Heart right ventricle (tissue), 16 donors: Measurements from ENCODE around the gene NDP. TPM values are rescaled to one million over a fixed set of nuclear protein-coding genes. Genes with fewer than 3 reads are reported as not detected.

ENCODE experiments used
- ATAC-seq, 8 donors: fragments of 200-7000 bp; cut with Tn5 transposase; one replicate each; pipeline ENCODE4 v1.9.1; 2020; ENCODE audit warnings: mild to moderate bottlenecking in 8 of 8, moderate library complexity in 8 of 8, moderate number of reproducible peaks in 1 of 8
- DNase-seq, 2 donors: peaks; one replicate each; pipeline ENCODE4 v3.0.0-alpha.2; 2020
- H3K27ac ChIP-seq, 10 donors: fragments of 200-600 bp; sonication (generic) in 2 of 10; one replicate each; pipeline versions ENCODE4 v1.5.0 to v1.8.0; 2020 to 2022; ENCODE audit warnings: mild to moderate bottlenecking in 3 of 10
- H3K27me3 ChIP-seq, 7 donors: fragments of 200-600 bp; one replicate each; pipeline ENCODE4 v1.8.0; 2021 to 2022; ENCODE audit warnings: mild to moderate bottlenecking in 2 of 7
- H3K36me3 ChIP-seq, 9 donors: fragments of 200-600 bp; sonication (generic) in 1 of 9; one replicate each; pipeline versions ENCODE4 v1.5.0 to v1.8.0; 2020 to 2022; ENCODE audit warnings: mild to moderate bottlenecking in 2 of 9
- H3K4me1 ChIP-seq, 9 donors: fragments of 200-600 bp; sonication (generic) in 1 of 9; one replicate each; pipeline versions ENCODE4 v1.5.0 to v1.8.0; 2020 to 2022; ENCODE audit warnings: mild to moderate bottlenecking in 4 of 9
- H3K4me3 ChIP-seq, 10 donors: fragments of 200-600 bp; sonication (generic) in 2 of 10; one replicate each; pipeline versions ENCODE4 v1.5.0 to v1.8.0; 2020 to 2022; ENCODE audit warnings: mild to moderate bottlenecking in 7 of 10, moderate library complexity in 2 of 10
- H3K9me3 ChIP-seq, 11 donors: fragments of 200-600 bp in 10 of 11; sonication (generic) in 2 of 11; one replicate each; pipeline versions ENCODE4 v1.5.0 to v1.8.0; 2013 to 2022; ENCODE audit warnings: mild to moderate bottlenecking in 2 of 11, control low read depth in 1 of 11, moderate library complexity in 1 of 11
- WGBS, 2 donors: extraction: QIAGEN DNeasy Blood & Tissue Kit; methylation state at CpG; one replicate each; pipeline ENCODE4 v1.1.7; 2013; ENCODE audit warnings: inconsistent platforms in 1 of 2; 5-methylcytosine and 5-hydroxymethylcytosine counted together
- intact Hi-C, 10 donors: fragments of 100-400 bp; cut with DNase I; formaldehyde crosslinking; loops; one replicate each; pipeline versions ENCODE4 v1.11.1 to v1.14.2; 2022
- polyA plus RNA-seq, 2 donors: library from polyadenylated mRNA; stranded (reverse); fragments of 200-250 nt; gene quantifications; one replicate each; pipeline ENCODE4 v1.2.3, GENCODE V29; 2013
- total RNA-seq, 10 donors: library from RNA; stranded (reverse); fragmentation: NEBNext Ultra II Directional in 3 of 10; extraction: Animal tissue kit (Norgen Biotek cat#: 25700) in 3 of 10; gene quantifications; one replicate each; pipeline versions ENCODE4 v1.2.1 to v1.2.4, GENCODE V29; 2021 to 2023
- TF ChIP-seq, protein P1 (sequence below), 9 donors: fragments of 200-600 bp; sonication (generic) in 2 of 9; IDR thresholded peaks; one replicate each; pipeline versions ENCODE4 v1.5.0 to v1.8.0; 2021 to 2022; ENCODE audit warnings: antibody characterized with exemption in 9 of 9, mild to moderate bottlenecking in 5 of 9, moderate library complexity in 1 of 9
- donor health status: Arrhythmogenic right ventricular cardiomyopathy.
- donor health status: ischemic (EF 13 %, LVEDD 7.1; RV severe dilation, severe dysfunction).
- donor health status: healthy with polysubstance abuse.
- donor health status: DM: no; HTN: yes; CAD: no.
- donor health status: DM: no; HTN: no; CAD: no.
- donor health status: ischemic (EF 25% LVEDD 6.9; RV normal size, moderate dysfunction).
- donor health status: ischemic (EF 25% LVEDD 5.7; RV mildly dilated, moderate dysfunction).
- donor health status: healthy.
- donor health status: DM: yes; HTN: yes; CAD: no.
- donor health status: Ischemic cardiomyopathy.
- donor health status: ischemic (EF 35%, LVEDD 5.7; RV mildly dilated, moderate dysfunction).
- donor health status: nonischemic (EF 11% LVEDD 7.7; RV severe dilation, severe dysfunction).
- donor health status: DM: yes; HTN: yes; CAD: no.
- donor health status: PGD.
- donor health status: ischemic (EF 29% LVEDD 5.4; RV normal size, mild dysfunction).
- donor health status: nonischemic (EF 23%, LVEDD 6.1; RV moderate dilation, normal function).

NDP gene
- total and polyA plus RNA-seq, 12 donors: 0.03 to 0.83 (median 0.19) TPM; not detected in 5

DNA sequence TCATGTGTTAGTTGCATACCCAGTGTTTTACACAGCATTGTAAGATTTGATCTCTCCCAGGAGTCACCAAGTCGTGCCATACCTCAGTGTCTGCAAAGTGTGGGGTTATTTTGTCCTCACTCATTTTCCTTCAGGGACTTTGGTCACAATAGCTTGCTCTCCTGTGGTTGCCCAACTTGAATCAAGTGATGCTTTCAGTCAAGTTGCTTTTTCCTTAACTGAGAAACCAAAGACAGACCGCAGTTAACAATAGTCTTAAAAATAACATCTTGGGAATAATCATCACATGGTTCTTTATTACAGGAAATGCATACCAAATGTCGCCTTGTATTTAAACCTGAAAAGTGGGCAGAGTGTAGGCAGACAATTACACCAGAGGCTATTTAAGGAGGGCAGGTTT, 44.5 kb upstream of the NDP start:
- WGBS, 2 donors: 71 to 75% methylated on average over 3 of the region's 3 CpGs
- ATAC-seq (no peak), DNase-seq (no peak)
- TF ChIP-seq, protein P1, sequence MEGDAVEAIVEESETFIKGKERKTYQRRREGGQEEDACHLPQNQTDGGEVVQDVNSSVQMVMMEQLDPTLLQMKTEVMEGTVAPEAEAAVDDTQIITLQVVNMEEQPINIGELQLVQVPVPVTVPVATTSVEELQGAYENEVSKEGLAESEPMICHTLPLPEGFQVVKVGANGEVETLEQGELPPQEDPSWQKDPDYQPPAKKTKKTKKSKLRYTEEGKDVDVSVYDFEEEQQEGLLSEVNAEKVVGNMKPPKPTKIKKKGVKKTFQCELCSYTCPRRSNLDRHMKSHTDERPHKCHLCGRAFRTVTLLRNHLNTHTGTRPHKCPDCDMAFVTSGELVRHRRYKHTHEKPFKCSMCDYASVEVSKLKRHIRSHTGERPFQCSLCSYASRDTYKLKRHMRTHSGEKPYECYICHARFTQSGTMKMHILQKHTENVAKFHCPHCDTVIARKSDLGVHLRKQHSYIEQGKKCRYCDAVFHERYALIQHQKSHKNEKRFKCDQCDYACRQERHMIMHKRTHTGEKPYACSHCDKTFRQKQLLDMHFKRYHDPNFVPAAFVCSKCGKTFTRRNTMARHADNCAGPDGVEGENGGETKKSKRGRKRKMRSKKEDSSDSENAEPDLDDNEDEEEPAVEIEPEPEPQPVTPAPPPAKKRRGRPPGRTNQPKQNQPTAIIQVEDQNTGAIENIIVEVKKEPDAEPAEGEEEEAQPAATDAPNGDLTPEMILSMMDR (IDR thresholded peaks at IDR 0.05): no peak
- Histone ChIP-seq H3K9me3 (no peaks in the 10 kb centered on the region), H3K27ac (no peak overlapping the region), H3K4me1 (peaks cover 0 to 4% (median 0%) of the 10 kb centered on the region in 9 donors), H3K36me3 (no peaks in the 10 kb centered on the region), H3K4me3 (no peak overlapping the region), H3K27me3 (peaks cover 0 to 36% (median 0%) of the 10 kb centered on the region in 7 donors)
- intact Hi-C loops: no loop called here

DNA sequence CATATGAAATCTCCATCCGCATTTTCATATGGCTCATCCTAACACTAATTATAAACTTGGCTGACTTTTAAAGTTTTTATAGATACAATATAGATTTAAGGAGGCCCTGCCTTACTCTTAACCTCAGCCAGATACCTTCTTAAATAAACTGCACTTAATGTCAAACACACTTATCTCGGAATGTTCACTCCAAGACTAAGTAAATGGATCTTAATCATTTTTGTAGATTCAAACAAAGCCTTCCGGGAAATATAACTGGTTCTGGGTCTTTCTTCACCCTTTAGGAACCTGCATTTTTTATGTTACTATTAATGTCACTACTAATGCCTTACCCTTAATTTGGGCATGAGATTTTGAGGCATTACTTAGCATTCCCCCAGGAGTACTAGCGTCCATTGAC, 43.7 kb upstream of the NDP start:
- TF ChIP-seq, protein P1 (IDR thresholded peaks at IDR 0.05): no peak
- Histone ChIP-seq H3K4me3 (no peak overlapping the region), H3K36me3 (no peaks in the 10 kb centered on the region), H3K9me3 (no peaks in the 10 kb centered on the region), H3K27ac (no peak overlapping the region), H3K27me3 (peaks cover 0 to 36% (median 0%) of the 10 kb centered on the region in 7 donors), H3K4me1 (peaks cover 0 to 12% (median 0%) of the 10 kb centered on the region in 9 donors)
- 82 to 92% methylated on average over 4 of the region's 4 CpGs for WGBS, 2 donors
- no peak for DNase-seq
- no peak for ATAC-seq
- intact Hi-C loops: no loop called here

DNA sequence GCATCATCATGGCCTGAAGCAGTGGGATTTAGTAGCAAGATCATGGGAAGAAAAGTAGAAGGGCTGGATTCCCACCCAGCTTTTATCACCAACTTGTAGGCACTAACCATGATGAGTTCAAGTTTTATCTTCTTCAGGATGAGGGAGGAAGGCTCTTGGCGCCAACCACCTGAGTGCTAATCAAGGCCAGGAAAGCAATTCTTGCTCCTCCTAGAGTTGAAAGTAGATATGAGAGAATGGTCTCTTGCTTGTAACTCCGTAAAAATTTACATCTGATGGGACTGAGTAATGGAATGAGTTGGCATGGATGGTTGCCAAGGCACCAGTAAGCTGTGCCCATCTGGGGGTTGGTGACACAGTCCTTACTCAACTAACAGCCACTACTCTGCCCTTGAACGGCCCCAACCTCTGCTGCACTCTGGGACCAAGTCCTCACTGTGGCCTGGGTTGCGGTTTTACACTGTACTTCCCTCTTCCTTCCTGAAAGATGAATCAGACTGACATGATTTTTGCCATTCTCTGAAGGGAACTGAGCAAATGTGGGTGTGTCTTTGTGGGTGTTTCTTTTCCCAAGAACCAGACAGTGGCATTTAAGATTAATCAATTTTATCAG, 39.4 kb upstream of the NDP start:
- TF ChIP-seq, protein P1 (IDR thresholded peaks at IDR 0.05): no peak
- WGBS, 2 donors: 61 to 63% methylated on average over 4 of the region's 4 CpGs
- peaks cover 0 to 13% (median 0%) of the 10 kb centered on the region in 9 donors for H3K4me1 ChIP-seq
- no peak overlapping the region for H3K4me3 ChIP-seq
- H3K27me3 ChIP-seq: peaks cover 0 to 45% (median 0%) of the 10 kb centered on the region in 7 donors
- no peaks in the 10 kb centered on the region for H3K9me3 ChIP-seq
- ATAC-seq (peak in 4 of 8 donors; percentile 19 to 79 (median 53)), DNase-seq (peak in 1 of 2 donors; percentile 9)
- H3K27ac ChIP-seq: peak overlapping the region in 1 of 10 donors; percentile 26
- H3K36me3 ChIP-seq: no peaks in the 10 kb centered on the region
- intact Hi-C loops: no loop called here

DNA sequence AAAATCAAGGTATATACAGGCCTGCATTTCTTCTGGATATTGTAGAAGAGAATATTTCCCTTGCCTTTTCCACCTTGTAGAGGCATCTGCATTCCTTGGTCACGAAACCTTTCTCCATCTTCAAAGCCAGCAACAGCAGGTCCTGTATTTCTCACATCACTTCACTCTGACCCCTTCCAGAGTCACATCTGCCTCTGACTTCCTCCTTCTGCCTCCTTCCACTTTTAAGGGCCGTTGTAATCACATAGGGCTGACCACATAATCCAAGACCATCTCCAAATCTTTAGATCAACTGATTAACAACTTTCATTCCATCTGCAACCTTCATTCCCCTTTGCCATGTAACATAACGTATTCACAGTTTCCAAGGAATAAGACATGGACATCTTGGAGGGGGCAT, 38.3 kb upstream of the NDP start:
- DNase-seq (no peak), ATAC-seq (no peak)
- Histone ChIP-seq H3K4me1 (peaks cover 0 to 13% (median 0%) of the 10 kb centered on the region in 9 donors), H3K9me3 (no peaks in the 10 kb centered on the region), H3K36me3 (no peaks in the 10 kb centered on the region), H3K4me3 (no peak overlapping the region), H3K27me3 (peaks cover 0 to 54% (median 0%) of the 10 kb centered on the region in 7 donors), H3K27ac (no peak overlapping the region)
- WGBS, 2 donors: 69 to 76% methylated on average over 3 of the region's 3 CpGs
- TF ChIP-seq, protein P1 (IDR thresholded peaks at IDR 0.05): no peak
- intact Hi-C loops: no loop called here
